ENCODE data around the gene AGAP3. TPM values are rescaled to one million over a fixed set of nuclear protein-coding genes. Genes with fewer than 3 reads are reported as not detected.

The AGAP3 gene
- total and polyA plus RNA-seq, 4 donors = 75.9 to 194 (median 110) TPM

DNA sequence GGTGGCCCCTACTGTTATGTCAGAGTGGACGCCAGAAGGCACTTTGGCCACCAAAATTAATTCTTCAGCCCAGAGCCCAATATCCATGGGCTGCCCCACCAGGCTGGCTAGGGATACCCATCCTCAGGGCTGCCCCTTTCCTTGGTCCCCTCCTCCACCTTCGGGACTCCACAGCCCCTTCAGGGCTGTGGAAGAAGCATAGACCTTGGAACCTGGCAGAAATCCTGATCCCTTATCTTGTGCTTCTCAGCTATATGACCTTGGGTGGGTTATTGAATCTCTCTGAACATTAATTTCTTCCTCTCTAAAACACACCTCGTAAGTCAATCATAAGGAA lies 2.5 kb upstream of the AGAP3 start:
- 29 to 34% methylated on average over 3 of the region's 3 CpGs for WGBS, 2 donors
- DNase-seq = peak in 1 of 3 donors; percentile 15
- Histone ChIP-seq H3K36me3 (ENCODE audit: control insufficient read depth in 4 of 4, insufficient read depth in 4 of 4, low read length in 4 of 4) (peaks cover 0 to 4% (median 0%) of the 10 kb centered on the region in 4 donors), H3K4me1 (ENCODE audit: control insufficient read depth in 5 of 5, insufficient read depth in 5 of 5, low read length in 5 of 5) (peaks cover 13 to 61% (median 34%) of the 10 kb centered on the region in 5 donors), H3K27ac (ENCODE audit: low read depth in 1 of 2, low read length in 1 of 2) (no peak overlapping the region), H3K4me3 (peak overlapping the region; percentile 70), H3K9me3 (ENCODE audit: control insufficient read depth in 4 of 4, insufficient read depth in 3 of 4, low read length in 3 of 4) (no peaks in the 10 kb centered on the region), H3K9ac (ENCODE audit: insufficient read depth in 1 of 2, low read length in 2 of 2) (no peak overlapping the region), H3K27me3 (ENCODE audit: control insufficient read depth in 3 of 3, insufficient read depth in 3 of 3, low read length in 2 of 3) (no peaks in the 10 kb centered on the region)
- no peak for ATAC-seq (ENCODE audit: insufficient read depth, low FRiP score)
- TF ChIP-seq, protein P1, sequence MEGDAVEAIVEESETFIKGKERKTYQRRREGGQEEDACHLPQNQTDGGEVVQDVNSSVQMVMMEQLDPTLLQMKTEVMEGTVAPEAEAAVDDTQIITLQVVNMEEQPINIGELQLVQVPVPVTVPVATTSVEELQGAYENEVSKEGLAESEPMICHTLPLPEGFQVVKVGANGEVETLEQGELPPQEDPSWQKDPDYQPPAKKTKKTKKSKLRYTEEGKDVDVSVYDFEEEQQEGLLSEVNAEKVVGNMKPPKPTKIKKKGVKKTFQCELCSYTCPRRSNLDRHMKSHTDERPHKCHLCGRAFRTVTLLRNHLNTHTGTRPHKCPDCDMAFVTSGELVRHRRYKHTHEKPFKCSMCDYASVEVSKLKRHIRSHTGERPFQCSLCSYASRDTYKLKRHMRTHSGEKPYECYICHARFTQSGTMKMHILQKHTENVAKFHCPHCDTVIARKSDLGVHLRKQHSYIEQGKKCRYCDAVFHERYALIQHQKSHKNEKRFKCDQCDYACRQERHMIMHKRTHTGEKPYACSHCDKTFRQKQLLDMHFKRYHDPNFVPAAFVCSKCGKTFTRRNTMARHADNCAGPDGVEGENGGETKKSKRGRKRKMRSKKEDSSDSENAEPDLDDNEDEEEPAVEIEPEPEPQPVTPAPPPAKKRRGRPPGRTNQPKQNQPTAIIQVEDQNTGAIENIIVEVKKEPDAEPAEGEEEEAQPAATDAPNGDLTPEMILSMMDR (IDR thresholded peaks at IDR 0.05; ENCODE audit: control extremely low read depth, extremely low read depth) = no peak

DNA sequence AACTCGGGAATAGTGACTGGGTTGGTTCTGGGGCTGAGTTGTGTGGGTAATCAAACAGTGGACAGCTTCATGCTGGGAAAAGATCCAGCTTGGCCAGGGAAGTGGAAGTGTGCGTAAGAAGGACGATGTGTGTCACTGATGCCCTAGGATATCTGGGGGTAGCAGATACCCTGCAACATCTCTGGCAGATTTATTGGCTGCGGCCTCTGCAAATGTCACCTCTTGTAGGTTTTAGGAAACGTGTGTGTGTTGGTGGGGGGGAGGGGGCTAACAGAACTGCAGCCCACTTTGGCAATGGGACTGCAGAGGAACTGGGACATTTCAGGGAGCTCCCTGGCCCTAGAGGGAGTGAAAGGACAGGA lies 965 bp upstream of the AGAP3 start:
- Histone ChIP-seq H3K27ac (ENCODE audit: low read depth in 1 of 2, low read length in 1 of 2) (peak overlapping the region; percentile 81 to 89), H3K9ac (ENCODE audit: insufficient read depth in 1 of 2, low read length in 2 of 2) (peak overlapping the region in 1 of 2 donors; percentile 11), H3K27me3 (ENCODE audit: control insufficient read depth in 3 of 3, insufficient read depth in 3 of 3, low read length in 2 of 3) (no peaks in the 10 kb centered on the region), H3K4me3 (no peak overlapping the region), H3K4me1 (ENCODE audit: control insufficient read depth in 5 of 5, insufficient read depth in 5 of 5, low read length in 5 of 5) (peaks cover 12 to 62% (median 27%) of the 10 kb centered on the region in 5 donors), H3K36me3 (ENCODE audit: control insufficient read depth in 4 of 4, insufficient read depth in 4 of 4, low read length in 4 of 4) (no peaks in the 10 kb centered on the region), H3K9me3 (ENCODE audit: control insufficient read depth in 4 of 4, insufficient read depth in 3 of 4, low read length in 3 of 4) (no peaks in the 10 kb centered on the region)
- DNase-seq (peak in 1 of 3 donors; percentile 61), ATAC-seq (ENCODE audit: insufficient read depth, low FRiP score) (no peak)
- 39 to 41% methylated on average over 5 of the region's 5 CpGs for WGBS, 2 donors
- TF ChIP-seq, protein P1 (IDR thresholded peaks at IDR 0.05; ENCODE audit: control extremely low read depth, extremely low read depth) = no peak

- WGBS, 2 donors = 0 to 1% methylated on average over 39 to 50 of the region's 56 CpGs
- DNase-seq (peak in 2 of 3 donors; percentile 48 to 54), ATAC-seq (ENCODE audit: insufficient read depth, low FRiP score) (no peak)
- Histone ChIP-seq H3K4me1 (ENCODE audit: control insufficient read depth in 5 of 5, insufficient read depth in 5 of 5, low read length in 5 of 5) (peaks cover 9 to 52% (median 21%) of the 10 kb centered on the region in 5 donors), H3K4me3 (peak overlapping the region; percentile 60), H3K27ac (ENCODE audit: low read depth in 1 of 2, low read length in 1 of 2) (peak overlapping the region; percentile 62 to 96), H3K36me3 (ENCODE audit: control insufficient read depth in 4 of 4, insufficient read depth in 4 of 4, low read length in 4 of 4) (peaks cover 0 to 3% (median 0%) of the 10 kb centered on the region in 4 donors), H3K27me3 (ENCODE audit: control insufficient read depth in 3 of 3, insufficient read depth in 3 of 3, low read length in 2 of 3) (no peaks in the 10 kb centered on the region), H3K9ac (ENCODE audit: insufficient read depth in 1 of 2, low read length in 2 of 2) (no peak overlapping the region), H3K9me3 (ENCODE audit: control insufficient read depth in 4 of 4, insufficient read depth in 3 of 4, low read length in 3 of 4) (no peaks in the 10 kb centered on the region)
- TF ChIP-seq, protein P1 (IDR thresholded peaks at IDR 0.05; ENCODE audit: control extremely low read depth, extremely low read depth) = no peak
Measured at GRCh38 chr7:151086802-151087244, 548 bp downstream of the AGAP3 start.
